ENCODE measurements around the gene STK32B.
"Not testable (repeated sequence)": the region's sequence is repeated elsewhere in the genome, so short reads cannot be mapped to it uniquely, and the experiment has no call there.

The STK32B gene

DNA sequence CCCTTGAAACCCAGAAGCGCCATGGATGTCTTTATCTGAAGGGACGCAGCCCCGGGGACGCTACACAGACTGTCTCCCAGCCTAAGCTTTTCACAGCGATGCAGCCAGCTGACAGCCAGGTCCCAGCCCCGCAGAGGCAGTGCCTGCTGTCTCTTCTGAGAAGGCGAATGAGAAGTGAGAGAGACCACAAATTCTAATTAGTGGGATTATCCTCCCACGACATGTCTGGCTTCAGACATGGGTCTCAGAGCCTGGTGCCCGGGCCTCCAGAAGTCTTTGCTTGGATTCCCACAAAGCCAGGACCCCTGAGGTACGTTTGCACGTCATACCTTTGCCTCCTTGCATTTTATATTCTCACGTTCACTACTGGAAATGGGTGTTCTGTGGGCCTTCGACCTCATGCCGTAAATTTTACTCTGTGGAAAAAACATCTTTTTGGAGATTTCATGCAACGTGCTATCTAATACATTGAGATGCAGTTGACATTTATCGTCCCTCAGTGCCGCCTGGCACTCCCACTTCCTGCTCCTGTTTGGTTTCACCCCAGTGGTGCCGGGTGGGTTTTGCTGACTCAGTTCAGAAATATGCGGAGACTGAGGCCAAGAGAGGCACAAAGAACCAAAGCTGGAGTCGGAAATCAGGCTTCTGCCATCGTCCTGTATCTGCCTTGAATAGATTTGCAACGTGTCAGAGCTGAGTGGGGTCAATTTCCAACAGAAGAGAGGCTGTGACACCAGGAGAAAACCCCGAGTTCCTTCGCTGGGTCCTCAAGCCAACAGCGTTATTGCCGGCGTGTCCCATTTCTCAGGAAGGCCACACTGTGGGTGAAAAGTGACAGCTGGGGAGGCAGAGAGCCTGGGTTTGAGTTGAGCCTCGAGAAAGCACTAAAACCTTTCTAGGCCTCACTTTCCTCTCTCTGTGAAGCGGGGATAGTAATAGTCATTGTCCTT is 114.4 kb downstream of the STK32B start:
- no peak for DNase-seq

DNA sequence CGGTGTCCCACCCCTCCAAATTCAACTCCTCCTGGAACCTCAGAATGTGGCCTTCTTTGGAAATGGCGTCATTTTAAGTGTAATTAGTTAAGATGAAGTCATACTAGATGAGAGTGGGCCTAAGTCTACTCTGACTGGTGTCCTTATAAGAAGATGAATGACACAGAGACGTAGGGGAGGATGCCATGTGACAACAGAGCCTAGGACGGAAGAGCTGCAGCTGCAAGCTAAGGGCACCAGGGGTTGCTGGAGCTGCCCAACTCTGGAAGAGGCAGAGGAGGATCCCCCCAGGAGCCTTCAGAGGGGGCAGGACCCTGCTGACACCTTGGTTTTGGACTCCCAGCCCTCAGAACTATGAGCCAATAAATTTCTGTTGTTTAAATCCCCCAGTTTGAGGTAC is 115.1 kb downstream of the STK32B start:
- DNase-seq = no peak

GRCh38 chr4:5168891-5169290 is 117.6 kb downstream of the STK32B start:
- DNase-seq = no peak

- not testable (repeated sequence) for DNase-seq
These were observed 124.6 kb downstream of the STK32B start for GRCh38 chr4:5175836-5176235.

GRCh38 chr4:5184606-5185005 is 133.3 kb downstream of the STK32B start:
- DNase-seq = no peak

DNA sequence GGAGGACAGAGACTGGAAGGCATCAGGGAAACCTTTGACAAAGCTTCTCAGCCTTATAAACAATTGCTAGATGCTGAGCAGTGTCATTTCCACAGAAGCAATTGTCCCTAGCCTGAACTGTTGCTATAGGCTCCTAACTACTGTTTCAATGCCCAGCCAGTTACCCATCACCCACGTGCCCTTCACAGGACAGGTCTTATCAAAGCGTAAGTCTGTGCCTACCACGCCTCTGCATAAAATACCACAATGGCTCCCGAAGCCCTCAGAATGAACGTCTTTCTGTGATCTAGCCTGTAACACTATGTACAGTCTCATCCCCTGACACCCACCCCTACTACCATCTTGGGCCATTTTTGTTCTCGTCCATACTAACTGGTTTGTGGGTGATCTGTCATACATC is 134.3 kb downstream of the STK32B start:
- no peak for DNase-seq

GRCh38 chr4:5186271-5187064 is 135.2 kb downstream of the STK32B start:
- no peak for DNase-seq

DNA sequence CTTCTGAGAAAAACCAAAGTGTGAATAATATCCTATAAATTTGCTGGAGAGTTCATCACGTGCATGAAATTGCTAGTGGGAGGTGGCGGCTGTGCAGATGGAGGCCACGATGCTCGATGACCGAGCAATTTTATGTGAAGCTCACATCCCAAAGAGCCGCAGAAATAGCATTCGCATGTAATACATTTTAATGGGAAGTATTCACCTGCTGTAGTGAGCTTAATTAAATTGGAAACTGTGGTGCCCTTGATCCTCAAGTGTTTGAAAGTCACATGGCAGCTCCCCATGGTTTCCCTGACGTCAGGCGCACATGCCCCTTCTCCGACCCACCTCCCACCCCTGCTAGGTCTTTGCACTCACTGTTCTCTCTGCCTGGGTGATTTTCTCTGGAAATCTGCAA is 136.8 kb downstream of the STK32B start:
- DNase-seq = no peak

DNA sequence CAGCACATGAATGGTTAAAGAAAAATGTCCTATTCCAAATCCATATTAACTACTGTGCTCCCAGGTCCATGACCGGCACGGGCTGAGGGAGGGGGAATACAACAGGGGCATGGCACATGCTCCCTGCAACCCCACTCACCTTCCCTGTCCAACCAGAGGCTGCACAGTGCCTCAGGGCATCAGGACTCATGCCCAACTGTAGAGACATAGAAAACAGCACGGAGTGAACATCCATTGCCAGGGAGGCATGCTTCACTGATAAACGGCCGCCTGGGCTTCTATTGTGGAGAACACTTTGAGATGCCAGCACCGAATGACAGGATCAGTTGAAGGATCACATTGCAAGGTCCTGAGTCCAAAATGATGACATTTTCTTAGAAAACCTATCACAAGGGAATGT is 140.6 kb downstream of the STK32B start:
- no peak for DNase-seq

DNA sequence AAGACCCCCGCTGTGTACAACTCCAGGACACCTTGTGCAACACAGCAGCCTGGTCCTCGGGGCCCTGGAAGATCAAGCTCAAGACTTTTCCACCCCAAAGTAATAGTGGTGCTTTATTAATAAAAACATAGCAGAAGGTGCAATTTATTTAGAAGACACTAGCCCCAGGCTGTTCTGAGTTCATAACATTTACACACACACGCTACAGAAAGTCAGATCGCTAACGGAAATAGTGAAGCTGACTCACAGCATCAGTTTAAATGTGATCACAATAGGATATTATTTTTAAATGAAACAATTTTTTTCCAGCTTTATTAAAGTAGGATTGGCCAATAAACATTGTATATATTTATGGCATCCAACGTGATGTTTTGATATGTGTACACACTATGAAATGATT is 141.0 kb downstream of the STK32B start:
- DNase-seq = no peak

GRCh38 chr4:5192678-5193077 is 141.4 kb downstream of the STK32B start:
- no peak for DNase-seq

GRCh38 chr4:5198656-5199541 is 147.6 kb downstream of the STK32B start:
- DNase-seq = no peak

- no peak for DNase-seq
These were observed 148.6 kb downstream of the STK32B start for GRCh38 chr4:5199912-5200311.

DNA sequence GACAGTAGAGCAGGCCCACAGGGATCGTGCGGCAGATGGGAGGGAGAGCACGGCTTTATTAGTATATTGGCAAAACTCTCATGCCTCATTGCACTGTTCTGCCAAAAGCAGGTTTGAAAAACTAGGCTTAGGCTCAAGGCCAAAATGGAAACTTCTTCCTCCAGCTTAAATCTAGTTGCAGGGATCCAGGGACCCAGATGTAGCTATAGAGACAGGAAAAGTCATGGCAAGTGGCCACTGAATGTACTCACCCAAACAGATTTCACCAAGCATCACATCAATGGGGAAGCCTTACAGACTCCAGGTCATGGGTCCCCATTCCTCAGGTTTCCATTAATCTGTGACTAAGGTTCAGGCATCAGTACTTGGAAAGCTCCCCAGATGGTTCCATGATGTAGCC is 149.2 kb downstream of the STK32B start:
- no peak for DNase-seq

DNA sequence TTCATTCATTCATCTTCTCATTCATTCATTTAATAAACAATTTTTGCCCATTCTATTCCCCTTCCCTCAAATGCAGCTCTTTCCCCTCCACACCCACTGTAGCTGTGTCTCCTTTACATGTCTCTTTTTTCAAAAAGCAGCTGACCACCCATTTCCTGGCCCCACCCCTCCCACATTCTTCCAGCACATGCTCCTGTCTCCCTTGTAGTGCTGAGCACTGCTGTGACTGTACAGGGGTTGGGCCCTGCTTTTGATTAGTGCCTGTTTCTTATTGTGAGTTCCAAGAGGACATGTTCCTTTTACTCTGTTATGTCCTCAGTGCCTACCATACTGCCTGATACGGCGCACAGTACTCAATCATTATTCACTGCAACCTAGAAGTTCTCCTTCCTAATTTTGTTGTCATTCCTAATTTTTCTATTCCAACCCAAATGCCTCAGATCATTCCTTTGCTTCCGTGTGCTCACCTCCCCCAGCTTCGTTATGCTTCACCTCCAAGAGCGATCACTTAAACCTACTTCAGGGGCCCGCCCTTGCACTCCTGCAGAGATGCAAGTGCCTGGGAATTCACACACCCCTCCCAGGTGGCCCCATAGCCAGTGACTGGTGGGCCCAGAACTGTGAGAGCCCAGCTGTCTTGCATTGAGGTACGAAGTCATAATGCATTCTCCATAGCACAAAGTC is 152.2 kb downstream of the STK32B start:
- no peak for DNase-seq

- DNase-seq = no peak
These were observed 152.7 kb downstream of the STK32B start for GRCh38 chr4:5203993-5204310.

DNA sequence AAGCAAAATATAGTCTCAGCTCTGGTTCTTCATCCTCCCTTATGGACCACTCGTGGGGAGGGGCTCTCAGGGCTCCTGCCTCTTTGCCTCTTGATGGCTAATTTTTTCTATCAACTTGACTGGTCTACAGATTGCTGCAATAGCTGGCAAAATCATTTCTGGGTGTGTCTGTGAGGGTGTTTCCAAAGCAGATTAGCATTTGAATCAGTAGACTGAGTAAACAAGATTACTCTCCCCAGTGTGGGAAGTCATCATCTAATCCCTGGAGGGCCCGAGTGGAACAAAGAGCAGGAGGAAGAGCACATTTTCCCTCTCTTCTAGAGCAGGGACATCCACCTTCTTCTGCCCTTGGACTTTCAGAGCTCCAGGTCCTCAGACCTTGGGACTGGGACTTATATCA is 153.5 kb downstream of the STK32B start:
- DNase-seq = no peak

DNA sequence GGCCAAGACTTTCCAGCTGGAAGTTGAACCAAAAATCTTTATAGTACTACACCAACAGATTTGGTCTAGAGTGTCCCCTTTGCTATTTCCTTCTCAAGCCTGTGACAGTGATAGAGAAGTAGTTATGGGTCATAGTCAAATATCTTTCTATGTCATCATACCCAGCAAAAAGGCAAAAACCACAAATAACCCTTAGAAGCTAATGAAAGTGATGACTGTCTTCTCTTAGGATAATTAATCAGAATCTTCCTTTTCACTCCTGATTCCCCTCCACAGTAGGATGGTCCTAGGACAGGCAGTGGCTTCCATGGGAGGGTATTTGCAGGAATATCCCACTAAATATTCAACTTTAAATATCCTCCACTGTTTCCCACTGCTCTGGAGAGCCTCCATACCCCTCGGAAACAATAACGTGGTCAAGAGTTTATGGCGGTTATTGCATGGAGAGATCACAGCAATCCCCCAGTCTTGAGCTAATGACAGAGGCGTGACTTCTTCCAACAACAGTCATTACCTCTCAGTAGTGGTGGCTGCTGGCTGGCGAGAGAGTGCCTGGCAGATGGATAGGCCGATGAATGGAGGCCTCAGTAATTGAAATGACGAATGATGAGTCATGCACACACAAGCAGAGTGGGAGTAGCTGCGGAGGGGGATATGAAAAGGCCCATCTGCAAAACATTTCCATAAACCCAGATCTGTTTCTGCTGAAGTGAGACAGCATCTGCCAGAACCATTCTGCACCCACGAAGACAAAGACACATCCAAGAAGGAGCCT is 154.9 kb downstream of the STK32B start:
- no peak for DNase-seq

DNA sequence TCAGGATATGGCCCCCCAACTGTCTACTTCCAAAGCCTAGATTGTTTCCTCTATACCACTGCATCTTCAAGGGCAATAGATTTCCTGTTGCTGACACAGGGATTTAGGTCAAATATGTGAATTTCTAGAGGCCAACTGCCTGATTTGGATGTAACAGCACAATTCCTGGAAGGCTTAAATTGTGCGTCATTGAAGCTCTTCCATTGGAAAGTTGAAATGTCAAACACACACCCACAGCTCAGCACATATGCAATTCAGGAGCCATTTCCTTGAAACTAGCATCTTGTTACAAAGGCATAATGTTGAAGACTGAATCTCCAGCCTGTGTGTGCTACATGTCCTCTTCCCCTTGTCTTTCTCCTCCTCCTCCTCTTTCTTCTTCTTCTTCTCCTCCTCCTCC is 158.6 kb downstream of the STK32B start:
- no peak for DNase-seq

- no peak for DNase-seq
These were observed 160.1 kb downstream of the STK32B start for GRCh38 chr4:5211282-5211839.

DNA sequence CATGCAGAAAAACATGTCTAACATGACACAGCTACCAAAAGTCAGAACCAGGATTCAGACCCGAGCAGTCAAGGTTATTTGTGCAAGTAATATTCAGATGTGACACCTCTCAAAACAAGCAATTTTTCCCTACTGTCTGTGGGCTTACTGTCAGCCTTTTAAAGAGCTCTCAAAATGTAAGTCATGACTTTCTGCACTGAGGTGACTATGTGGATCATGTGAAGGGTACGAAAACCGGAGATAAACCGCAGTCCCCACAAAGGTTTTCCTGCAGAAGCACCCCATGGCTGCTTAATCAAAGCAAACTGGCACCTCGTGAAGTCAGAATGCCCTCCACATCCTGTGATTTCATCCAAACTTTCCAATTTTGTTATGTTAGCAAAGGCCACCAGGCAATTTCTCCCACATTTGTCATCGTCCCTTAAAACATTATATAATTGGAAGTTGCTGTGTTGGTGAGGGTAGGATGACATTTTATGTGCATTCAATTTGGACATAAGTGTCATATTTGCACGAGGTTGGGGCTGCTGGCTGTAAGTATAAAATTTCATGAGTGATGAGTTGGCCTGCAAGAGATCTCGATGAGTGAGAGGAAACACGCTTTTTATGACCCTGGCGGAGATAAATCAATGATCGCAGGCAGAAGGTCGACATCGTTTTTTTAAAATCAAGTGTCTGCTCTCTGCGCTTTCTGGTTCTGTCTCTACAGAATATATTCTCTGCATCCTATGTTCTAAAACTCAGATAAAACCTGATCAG is 161.2 kb downstream of the STK32B start:
- no peak for DNase-seq
